GM12891 (cell line): ENCODE measurements around the gene MED20.

Experiments
- DNase-seq: peaks from one replicate; pipeline ENCODE4 v3.0.0; 2011; ENCODE audit warnings: low spot score; ENCODE audit not compliant: insufficient read length
- FAIRE-seq: peaks from 2 replicates; lab custom pipeline; 2011; peaks lifted over from hg19 to GRCh38; lab: Jason Lieb, UNC
- PAX5 ChIP-seq: IDR thresholded peaks from 2 replicates; pipeline ENCODE4 v1.6.1; 2011; ENCODE audit warnings: low read length, moderate library complexity, mild to moderate bottlenecking; ENCODE audit not compliant: insufficient read depth, severe bottlenecking
- POLR2A ChIP-seq: IDR thresholded peaks from 2 replicates; pipeline ENCODE4 v1.6.1; 2011; ENCODE audit warnings: low read depth, low read length, control low read depth
- POLR2AphosphoS5 ChIP-seq: IDR thresholded peaks from 2 replicates; pipeline ENCODE4 v1.6.1; 2011; ENCODE audit warnings: low read depth, low read length, control low read depth
- POU2F2 ChIP-seq: IDR thresholded peaks from 2 replicates; pipeline ENCODE4 v1.6.1; 2011; ENCODE audit warnings: low read depth, mild to moderate bottlenecking, control low read depth, low read length, moderate library complexity
- SPI1 ChIP-seq: IDR thresholded peaks from 2 replicates; pipeline ENCODE4 v1.6.1; 2011; ENCODE audit warnings: low read depth, low read length, control low read depth
- TAF1 ChIP-seq: IDR thresholded peaks from 2 replicates; pipeline ENCODE4 v1.6.1; 2011; ENCODE audit warnings: low read depth, low read length, control low read depth

MED20 gene

DNA sequence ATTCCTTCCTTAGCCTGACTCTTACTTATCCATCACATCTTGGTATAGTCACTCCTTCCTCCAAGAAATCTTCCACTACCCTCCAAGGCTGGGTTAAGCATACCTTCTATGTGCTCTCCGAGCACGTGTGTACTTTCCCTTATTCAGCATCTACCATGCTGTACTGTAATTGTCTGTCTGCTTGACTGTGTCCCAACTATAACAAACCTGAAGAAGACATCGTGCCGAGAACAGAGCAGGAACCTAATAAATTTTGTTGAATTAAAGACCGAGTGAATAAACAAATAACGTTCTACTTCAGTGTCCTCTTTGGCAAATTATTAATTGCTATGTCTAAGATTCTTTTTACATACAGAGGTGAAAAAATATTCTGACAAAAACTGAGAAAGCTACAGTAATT lies 61.6 kb downstream of the MED20 start:
- no peak for DNase-seq
- FAIRE-seq, result no peak
- no peak for TF ChIP-seq SPI1
- no peak for TF ChIP-seq TAF1
- TF ChIP-seq PAX5, result no peak
- TF ChIP-seq POLR2AphosphoS5, result no peak
- TF ChIP-seq POU2F2, result no peak
- no peak for TF ChIP-seq POLR2A

DNA sequence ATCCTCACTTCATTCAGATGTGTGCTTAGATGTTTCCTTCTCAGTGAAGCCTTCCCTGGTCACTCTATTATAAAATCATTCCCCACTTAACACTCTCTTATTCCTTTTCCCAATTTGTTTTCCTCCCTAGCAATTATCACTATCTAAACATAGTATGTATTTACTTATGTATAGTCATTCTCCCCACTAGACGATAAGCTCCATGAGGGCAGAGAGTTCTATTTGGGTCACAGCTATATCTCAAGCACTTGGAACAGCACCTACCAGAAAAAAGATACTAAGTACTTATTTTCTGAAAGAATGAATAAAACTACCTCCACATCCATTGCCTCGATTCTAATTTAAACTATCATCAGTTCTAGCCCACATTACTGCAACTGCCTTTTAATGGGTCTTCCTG lies 62.2 kb downstream of the MED20 start:
- no peak for TF ChIP-seq SPI1
- no peak for TF ChIP-seq POLR2AphosphoS5
- TF ChIP-seq TAF1, result no peak
- TF ChIP-seq PAX5, result no peak
- no peak for TF ChIP-seq POU2F2
- no peak for TF ChIP-seq POLR2A
- no peak for DNase-seq
- FAIRE-seq, result no peak
